HG03521 (cell line): ENCODE data around the gene CABLES2.

Source experiments
- ATAC-seq: cut with Tn5 transposase; IDR thresholded peaks from one replicate; pipeline ENCODE4 v1.9.1; 2021; ENCODE audit warnings: mild to moderate bottlenecking, moderate library complexity; ENCODE audit not compliant: unreplicated experiment

The CABLES2 gene

GRCh38 chr20:62362991-62363919 is 43.8 kb downstream of the CABLES2 start:
- ATAC-seq, result no peak

DNA sequence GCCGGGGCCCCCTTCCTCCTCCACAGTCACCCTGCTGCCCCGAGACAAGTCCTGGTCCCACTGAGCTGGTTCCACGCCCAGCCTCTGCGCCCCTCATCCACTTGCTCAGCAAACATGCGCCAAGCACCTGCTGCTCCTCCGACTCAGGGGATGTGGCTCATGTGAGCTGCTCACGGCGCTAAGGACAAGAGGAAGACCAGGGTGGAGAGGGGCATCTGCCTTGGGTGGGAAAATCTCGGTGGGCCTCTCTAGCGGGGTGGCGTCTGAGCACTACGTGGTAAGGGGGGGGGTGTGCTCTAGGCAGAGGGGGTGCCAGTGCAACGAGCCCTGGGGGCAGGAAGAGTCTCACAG is 44.5 kb downstream of the CABLES2 start:
- ATAC-seq, result no peak

DNA sequence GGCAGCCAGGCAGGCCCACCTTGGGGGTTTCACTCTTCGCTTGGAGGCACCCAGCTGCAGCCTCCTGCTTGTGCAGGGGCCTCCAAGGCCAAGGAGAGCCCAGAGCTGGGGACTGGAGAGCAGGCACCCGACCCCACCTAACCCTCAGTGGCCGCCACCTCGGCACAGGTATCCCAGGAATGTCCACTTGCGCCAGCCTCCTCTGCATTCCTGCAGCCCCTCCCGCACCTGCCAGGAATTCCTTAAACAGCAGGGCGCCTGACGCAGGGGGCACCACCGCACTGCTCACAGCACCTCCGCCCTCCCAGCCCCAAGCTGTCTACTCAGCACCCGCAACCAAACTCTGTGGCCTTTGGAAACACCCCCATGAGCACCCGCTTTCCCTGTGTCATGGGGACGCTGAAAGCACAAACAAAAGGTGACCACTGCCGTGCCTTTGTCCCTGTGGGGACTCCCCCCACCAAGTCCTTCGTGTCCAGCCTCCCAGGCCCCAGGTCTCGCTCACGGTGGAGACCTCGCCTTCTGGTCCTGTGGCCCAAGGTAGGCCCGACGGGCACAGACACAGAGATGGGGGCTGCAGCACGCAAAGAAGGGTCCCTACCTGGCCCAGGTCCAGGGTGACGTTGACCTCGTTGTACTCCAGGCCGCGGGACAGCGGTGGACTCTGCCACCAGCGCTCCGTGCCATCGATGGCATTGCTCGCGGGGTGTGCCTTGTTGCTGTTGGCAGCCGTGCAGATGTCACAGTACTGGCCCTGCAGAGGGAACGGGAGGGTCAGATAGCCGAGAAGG is 45.1 kb downstream of the CABLES2 start:
- ATAC-seq, result no peak

- no peak for ATAC-seq
Observed at GRCh38 chr20:62360854-62361798, 46.0 kb downstream of the CABLES2 start.

DNA sequence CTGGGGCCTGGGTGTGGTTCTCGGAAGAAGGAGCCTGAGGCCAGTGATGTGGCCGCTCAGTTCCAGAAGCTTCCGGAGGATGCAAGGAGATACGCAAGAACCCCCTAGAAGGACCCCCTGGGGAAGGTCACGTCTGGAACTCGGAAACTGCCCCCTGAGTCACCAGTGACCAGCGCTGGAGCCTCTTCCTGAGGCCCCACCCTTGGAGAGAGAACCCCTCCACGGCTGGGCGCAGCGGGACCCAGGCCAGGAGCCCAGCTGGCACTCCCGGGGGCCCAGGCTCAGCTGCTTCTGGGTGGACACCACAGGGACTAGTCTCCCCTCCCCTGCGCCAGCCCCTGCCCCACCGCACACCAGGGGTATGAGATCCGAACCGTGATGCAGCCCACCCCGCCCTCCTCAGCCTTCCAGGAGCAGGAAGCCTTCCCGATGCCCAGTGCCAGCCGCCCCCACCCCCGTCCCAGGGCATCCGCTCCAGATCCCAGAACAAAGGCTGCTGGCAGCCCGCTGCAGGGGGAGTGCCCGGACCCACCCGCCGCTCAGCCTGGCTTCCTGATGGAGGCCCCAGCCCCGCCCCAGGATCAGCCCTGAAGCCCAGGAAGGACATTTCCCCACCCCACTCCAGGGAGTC is 47.5 kb downstream of the CABLES2 start:
- no peak for ATAC-seq

GRCh38 chr20:62359043-62359490 is 48.0 kb downstream of the CABLES2 start:
- ATAC-seq, result no peak

GRCh38 chr20:62358171-62359042 is 48.7 kb downstream of the CABLES2 start:
- ATAC-seq, result no peak

- ATAC-seq, result no peak
Observed at GRCh38 chr20:62357681-62358080, 49.4 kb downstream of the CABLES2 start.

- no peak for ATAC-seq
Observed at GRCh38 chr20:62357187-62357667, 49.9 kb downstream of the CABLES2 start.

- ATAC-seq, result no peak
Observed at GRCh38 chr20:62356589-62357186, 50.4 kb downstream of the CABLES2 start.

- no peak for ATAC-seq
Observed at GRCh38 chr20:62355878-62356588, 51.1 kb downstream of the CABLES2 start.

DNA sequence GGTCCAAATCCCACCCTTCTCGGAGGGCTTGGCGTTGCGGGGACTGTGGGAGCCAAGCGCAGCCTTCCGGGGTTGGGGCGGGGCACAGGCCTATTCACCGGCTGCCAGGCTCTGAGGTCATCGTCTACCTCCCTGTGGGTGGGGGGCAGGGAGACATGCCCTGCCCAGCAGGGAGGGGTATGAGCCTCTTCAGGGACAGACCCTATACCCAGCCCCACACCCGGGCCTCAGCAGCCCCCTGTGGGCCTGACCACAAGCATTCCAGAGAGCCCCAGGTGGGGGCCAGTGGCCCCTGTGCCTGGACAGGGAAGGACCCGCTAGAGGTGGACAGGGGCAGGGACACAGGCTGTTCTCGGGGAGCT is 51.6 kb downstream of the CABLES2 start:
- no peak for ATAC-seq

- ATAC-seq, result no peak
Observed at GRCh38 chr20:62354811-62355341, 52.2 kb downstream of the CABLES2 start.

DNA sequence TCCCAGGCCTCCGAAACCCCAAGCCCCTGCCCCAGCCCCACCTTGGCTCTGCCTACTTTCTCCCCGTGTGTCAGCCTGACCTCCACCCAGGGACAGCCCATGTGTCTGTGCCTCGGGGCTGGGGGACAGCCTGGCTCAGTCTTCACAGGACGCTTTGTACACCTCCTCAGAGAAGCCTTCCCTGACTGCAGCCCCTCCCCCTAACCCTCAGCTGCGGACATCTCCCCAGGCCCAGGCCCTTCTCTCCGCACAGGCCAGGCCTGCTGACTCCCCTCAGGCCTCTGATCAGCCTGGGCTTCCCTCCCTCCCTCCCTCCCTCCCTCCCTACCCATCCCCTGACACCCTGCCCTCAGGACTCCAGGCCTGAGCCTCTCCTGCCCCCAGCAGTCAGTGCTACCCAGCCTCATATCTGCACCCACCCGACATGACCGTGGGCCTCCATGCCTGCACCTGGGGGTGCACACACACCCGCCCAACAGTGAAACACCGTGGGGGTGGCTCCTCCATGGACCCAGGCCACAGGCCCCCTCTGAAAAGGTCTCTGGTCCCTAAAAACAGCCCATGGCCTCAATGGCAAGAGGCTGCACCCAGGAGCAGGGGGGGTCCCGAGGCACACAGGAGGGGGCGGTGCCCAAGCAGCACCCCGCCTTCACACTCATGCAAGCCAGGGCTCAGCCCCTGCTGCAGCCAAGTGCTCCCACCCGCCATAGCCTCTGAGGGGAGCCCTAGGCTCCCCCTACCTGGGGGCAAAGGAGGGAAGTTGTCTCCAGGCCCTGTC is 52.9 kb downstream of the CABLES2 start:
- ATAC-seq, result no peak

DNA sequence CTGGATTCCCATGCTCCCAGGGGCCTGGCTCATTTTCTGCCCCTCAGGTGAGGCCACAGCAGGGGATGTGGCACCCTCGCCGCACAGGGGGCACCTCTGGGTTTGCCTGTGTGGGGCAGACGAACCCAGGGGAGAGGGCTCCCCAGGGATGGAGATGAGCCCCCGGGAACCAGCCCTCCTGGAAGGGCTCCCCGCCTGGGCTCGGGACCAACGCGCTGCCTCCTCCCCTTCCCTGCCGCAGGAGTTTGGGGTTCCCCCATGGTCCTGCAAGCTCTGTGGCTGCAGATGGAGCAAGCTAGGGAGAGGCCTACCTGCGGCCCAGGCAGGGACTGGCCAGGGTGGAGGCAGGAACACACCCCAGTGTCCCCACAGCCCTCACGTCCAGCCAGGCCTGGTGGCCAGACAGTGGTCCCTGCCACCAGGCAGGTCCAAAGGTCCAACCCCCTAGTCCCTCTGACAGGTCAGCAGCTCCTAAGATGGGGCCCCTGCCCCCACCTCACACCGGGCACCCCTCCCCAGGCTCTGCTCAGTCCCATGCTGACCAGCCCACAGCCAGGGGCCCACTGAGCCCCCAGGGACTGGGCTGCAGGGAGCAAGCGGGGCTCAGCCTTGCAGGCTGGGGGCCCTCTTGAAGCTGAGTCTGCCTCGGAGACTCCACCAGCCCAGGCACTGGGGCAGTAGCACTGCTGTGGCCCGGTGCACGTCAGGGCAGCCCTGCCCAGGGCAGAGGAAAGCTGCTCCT is 53.6 kb downstream of the CABLES2 start:
- no peak for ATAC-seq

- ATAC-seq, result no peak
Observed at GRCh38 chr20:62352402-62353288, 54.4 kb downstream of the CABLES2 start.
